Tongue (tissue), 2 donors: ENCODE results near the gene PIGP. TPM values are rescaled to one million over a fixed set of nuclear protein-coding genes. Genes with fewer than 3 reads are reported as not detected.
A peak's percentile ranks its signal among the peaks of the same experiment; 100 is the strongest.
"Not testable (repeated sequence)": the region's sequence is repeated elsewhere in the genome, so short reads cannot be mapped to it uniquely, and the experiment has no call there.

ENCODE experiments used
- DNase-seq: peaks from one replicate; pipeline ENCODE4 v3.0.0-alpha.2; 2015
- total RNA-seq: library from RNA; depleted of rRNA; stranded (reverse); fragments of >200 nt; gene quantifications from one replicate; pipeline ENCODE4 v1.2.3, GENCODE V29; 2014

The PIGP gene
- total RNA-seq: 10.4 TPM

DNA sequence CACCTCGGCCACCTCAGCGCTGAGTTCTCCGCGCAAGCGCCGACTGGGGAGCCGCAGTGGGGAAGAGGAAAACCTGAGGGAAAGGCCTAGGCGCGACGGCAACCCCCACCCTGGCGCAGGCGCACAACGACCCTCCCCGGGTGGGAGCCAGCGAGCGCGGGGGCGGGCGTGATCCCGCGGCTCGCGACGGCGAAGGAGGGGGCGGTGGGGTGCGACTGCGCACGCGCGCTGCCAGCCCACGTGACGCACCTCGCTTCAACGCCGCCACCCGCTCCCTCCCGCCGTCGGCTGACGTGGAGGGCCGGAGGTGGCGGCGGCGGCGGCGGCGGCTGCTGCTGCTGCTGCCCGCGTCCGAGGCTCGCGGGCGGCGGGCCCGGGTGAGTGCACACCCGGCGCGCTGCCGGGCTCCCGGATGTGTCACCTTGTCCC, at the start of gene PIGP, which contains the start of gene TTC3:
PIGP (minus strand) TSS at position 84 of the 429 bp plus-strand sequence. CDS start 556 bp downstream, outside the sequence.
TTC3 (plus strand) TSS at position 267 of the 429 bp plus-strand sequence. CDS start 14,004 bp downstream, outside the sequence.
- DNase-seq: peak; percentile 99

- DNase-seq: no peak
These were observed 46.7 kb upstream of the PIGP start for GRCh38 chr21:37119421-37120218.

DNA sequence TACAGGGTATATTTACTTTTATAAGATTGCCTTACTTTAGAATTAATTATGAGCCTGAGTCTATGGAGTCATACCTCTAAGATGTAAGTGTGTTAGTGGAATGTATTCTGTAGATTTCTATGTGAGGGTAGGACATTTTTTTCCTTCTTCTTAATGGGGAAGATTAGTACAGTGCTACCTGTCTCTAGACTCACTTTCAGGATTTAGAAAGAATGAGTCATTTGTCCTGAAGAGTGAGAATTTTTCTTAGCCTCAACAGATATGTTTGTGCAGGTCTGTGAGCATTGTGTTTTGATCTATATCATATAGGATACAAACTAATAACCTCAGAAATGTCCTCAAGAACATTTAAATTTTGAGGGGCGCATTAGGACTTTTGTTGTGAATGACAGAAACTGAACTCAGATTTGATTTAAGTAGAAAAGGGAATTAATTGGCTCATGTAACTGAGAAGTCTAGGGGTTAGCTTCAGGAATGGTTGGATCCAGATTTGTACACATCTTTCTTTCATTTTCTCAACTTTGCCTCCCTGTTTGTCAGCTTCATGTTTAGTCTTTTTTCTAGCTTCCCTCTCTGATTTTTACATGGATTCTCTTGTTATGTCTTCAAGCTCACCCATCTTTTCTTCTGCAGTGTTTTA, 45.4 kb upstream of the PIGP start:
- no peak for DNase-seq

- no peak for DNase-seq
These were observed 44.3 kb upstream of the PIGP start for GRCh38 chr21:37117204-37117603.

DNA sequence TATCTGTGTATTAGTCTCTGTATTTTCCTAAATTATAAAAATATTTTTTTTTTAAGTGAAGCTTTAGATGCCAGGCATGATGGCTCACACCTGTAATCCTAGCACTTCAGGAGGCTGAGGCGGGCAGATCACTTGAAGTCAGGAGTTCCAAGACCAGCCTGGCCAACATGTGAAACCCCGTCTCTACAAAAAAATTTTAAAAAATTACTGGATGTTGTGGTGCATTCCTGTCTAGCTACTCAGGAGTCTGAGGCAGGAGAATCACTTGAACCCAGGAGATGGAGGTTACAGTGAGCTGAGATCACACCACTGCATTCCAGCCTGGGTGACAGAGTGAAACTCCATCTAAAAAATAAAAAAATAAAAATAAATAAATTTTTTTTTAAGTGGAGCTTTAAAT, 43.6 kb upstream of the PIGP start:
- DNase-seq: not testable (repeated sequence)

GRCh38 chr21:37114301-37114700, 41.4 kb upstream of the PIGP start:
- DNase-seq: not testable (repeated sequence)

DNA sequence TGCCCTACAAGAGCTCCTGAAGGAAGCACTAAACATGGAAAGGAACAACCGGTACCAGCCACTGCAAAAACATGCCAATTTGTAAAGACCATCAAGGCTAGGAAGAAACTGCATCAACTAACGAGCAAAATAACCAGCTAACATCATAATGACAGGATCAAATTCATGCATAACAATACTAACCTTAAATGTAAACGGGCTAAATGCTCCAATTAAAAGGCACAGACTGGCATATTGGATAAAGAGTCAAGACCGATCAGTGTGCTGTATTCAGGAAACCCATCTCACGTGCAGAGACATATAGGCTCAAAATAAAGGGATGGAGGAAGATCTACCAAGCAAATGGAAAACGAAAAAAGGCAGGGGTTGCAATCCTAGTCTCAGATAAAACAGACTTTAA, 38.2 kb upstream of the PIGP start:
- DNase-seq: not testable (repeated sequence)

DNA sequence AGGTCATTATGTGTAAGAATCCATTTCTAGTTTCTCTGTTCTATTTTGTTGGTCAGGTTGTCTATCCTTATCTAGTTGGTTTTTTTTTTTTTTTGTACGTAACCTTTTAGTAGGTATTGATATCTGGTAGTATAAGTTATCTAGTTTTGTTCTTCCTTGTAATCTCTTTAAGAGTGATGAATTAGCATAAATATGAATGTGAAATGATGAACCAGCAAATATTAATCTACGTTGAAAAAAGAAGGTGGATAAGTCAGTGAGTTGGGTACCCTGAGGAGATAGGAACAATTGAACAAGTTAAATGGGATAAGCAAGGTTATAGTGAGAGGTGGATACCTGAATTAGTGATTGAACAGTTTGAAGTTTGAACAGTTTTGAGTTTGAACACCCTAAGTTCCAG, 34.1 kb upstream of the PIGP start:
- no peak for DNase-seq

GRCh38 chr21:37102746-37103145, 29.9 kb upstream of the PIGP start:
- DNase-seq: not testable (repeated sequence)

DNA sequence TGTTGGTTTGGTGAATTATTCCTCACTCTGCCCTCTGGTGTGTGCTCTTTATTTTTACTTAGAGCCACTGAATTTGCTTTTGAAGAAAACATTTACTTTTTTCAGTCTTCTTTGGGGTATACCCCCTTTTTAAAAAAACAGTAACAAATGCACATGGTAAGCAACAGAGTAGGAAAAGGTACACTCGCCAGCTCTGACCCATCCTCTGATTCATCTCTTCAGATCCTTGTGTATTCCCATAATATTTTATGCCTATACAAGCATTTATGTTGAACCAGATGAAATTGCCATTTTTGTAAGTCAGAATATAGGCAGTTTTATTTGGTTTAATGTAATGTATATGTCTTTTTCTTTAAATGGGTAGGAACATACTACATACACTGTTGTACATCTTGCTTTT, 28.5 kb upstream of the PIGP start:
- no peak for DNase-seq

- DNase-seq: no peak
These were observed 27.4 kb upstream of the PIGP start for GRCh38 chr21:37100316-37100715.

GRCh38 chr21:37098751-37099150, 25.9 kb upstream of the PIGP start:
- DNase-seq: peak; percentile 80

- DNase-seq: no peak
These were observed 22.9 kb upstream of the PIGP start for GRCh38 chr21:37095821-37096220.

GRCh38 chr21:37093977-37094376, 21.1 kb upstream of the PIGP start:
- no peak for DNase-seq

GRCh38 chr21:37088186-37088735, 15.4 kb upstream of the PIGP start:
- no peak for DNase-seq

GRCh38 chr21:37087188-37087587, 14.3 kb upstream of the PIGP start:
- DNase-seq: peak; percentile 14

- no peak for DNase-seq
These were observed 12.9 kb upstream of the PIGP start for GRCh38 chr21:37085726-37086125.

DNA sequence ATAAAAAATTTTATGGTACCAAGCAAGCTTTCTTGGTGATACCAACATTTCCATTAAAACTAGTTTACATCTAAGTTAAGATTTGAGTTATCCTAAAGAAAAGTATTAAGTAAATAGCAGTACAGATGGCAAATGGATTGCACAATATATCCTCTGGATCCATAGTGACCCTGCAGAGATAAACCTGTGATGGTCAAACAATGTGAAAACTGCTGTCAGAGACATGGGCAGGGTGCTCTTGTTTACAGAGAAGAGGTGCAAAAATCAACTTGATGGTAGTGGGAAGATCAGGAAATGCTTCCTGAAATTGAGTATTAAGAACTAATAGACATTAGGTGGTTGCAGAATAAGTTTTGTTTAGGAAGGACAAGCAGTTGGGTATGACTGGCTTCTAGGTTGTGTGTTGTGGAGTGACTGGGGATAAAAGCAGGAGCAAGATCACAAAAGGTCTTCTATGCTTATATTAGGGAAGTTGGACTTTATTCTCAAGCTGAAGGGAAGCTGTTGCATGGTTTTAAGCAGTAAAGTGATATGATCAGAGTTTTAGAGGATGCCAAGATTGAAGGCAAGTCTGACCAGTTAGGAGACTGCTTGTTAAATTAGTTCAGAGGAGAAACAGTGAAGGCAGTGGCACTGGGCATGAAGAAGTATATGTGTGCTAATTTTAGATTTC, 10.1 kb upstream of the PIGP start:
- no peak for DNase-seq

DNA sequence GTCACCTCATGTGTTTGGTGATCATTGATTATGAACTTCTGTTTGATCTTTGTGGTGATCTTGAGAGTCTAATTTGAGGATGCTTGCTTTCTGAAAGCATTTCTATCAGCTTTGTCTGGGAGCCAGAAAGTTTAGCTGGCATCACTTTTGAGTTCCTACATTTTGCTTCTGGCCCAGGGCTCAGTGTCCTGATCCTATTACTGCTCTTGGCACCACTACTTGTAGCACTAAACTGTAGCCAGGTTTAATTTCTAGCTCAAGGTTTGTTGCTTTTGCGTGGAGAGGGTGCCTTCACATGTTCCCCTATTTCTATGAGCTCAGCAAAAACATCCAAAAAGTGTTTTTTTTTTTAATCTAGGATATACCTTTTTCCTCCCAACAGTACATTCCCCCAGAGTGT, 9.5 kb upstream of the PIGP start:
- no peak for DNase-seq

DNA sequence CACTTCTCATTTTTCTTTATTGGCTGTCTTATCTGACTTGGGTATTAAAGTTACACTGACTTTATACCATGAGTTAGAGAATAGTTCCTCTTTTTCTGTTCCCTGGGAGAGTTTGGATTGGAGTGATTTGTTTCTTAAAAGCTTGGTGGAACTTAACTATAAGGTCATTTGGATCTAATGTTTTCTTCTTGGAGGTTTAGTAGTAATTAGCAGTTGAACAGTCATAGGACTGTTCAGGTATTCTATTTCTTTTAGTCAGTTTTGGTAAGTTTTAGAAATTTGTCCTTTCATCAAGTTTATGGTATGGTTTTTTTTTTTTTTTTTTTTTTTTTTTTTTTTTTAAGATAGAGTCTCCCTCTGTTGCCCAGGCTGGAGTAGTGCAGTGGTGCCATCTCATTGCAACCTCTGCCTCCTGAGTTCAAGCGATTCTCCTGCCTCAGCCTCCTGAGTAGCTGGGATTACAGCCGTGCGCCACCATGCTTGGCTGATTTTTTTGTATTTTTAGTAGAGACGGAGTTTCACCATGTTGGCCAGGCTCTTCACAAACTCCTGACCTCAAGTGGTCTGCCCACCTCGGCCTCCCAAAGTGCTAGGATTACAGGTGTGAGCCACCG, 6.4 kb upstream of the PIGP start:
- no peak for DNase-seq

DNA sequence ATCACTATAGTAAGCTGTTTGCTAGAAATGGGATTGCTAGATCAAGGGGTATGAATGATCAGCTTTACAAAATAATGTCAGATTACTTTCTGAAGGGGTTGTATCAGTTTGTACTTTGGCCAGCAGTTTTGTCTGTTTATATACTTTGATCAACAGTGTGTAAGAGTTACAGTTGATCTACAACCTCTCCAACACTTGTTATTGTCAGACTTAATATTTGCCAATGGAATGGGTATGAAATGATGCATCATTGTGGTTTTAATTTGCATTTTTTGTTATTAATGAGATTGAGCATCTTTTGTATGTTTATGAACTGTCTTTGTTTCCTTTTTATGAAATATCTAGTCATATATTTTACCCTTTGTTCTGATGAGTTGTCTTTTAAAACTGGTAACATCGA, 4.5 kb upstream of the PIGP start:
- no peak for DNase-seq
